Measurements from ENCODE around the gene INO80B. TPM values are rescaled to one million over a fixed set of nuclear protein-coding genes. Genes with fewer than 3 reads are reported as not detected.

The INO80B gene
- total RNA-seq, 4 donors from 2014 or later, result 28.5 to 63.3 (median 48.0) TPM

DNA sequence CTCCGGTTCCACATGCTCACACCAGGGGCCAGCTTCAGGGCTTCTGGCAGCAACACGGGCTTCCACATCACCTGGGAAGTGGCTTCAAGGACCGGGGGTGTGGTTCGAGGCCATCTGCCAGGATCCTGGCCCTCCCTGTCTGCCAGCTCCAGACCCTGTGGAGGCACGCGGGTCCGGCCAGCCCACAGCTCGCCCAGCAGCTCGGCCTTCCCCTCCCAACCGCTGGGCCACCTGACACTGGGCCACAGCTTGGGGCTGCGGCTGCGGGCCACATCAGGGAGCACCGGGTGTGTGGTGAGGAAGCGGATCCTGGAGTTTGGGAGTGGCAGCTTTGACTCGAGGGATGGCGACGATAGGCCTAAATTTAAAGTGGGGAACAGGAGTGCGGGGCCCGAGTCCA, 40.4 kb upstream of the INO80B start:
- peak overlapping the region; percentile 48 to 65 for H3K4me3 ChIP-seq
- DNase-seq, result peak in 1 of 2 donors; percentile 28
- intact Hi-C loops (cut with DNase I; ENCODE audit: low total_unique reads), result no loop called here
- H3K4me1 ChIP-seq, result peaks cover 0 to 5% of the 10 kb centered on the region in 2 donors
- no peaks in the 10 kb centered on the region for H3K36me3 ChIP-seq
- H3K9me3 ChIP-seq, result no peaks in the 10 kb centered on the region
- peak overlapping the region; percentile 68 to 69 for H3K27ac ChIP-seq
- TF ChIP-seq, protein P1, sequence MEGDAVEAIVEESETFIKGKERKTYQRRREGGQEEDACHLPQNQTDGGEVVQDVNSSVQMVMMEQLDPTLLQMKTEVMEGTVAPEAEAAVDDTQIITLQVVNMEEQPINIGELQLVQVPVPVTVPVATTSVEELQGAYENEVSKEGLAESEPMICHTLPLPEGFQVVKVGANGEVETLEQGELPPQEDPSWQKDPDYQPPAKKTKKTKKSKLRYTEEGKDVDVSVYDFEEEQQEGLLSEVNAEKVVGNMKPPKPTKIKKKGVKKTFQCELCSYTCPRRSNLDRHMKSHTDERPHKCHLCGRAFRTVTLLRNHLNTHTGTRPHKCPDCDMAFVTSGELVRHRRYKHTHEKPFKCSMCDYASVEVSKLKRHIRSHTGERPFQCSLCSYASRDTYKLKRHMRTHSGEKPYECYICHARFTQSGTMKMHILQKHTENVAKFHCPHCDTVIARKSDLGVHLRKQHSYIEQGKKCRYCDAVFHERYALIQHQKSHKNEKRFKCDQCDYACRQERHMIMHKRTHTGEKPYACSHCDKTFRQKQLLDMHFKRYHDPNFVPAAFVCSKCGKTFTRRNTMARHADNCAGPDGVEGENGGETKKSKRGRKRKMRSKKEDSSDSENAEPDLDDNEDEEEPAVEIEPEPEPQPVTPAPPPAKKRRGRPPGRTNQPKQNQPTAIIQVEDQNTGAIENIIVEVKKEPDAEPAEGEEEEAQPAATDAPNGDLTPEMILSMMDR (IDR thresholded peaks at IDR 0.05), result no peak
- TF ChIP-seq POLR2A (IDR thresholded peaks at IDR 0.05), result no peak
- H3K27me3 ChIP-seq, result no peaks in the 10 kb centered on the region

DNA sequence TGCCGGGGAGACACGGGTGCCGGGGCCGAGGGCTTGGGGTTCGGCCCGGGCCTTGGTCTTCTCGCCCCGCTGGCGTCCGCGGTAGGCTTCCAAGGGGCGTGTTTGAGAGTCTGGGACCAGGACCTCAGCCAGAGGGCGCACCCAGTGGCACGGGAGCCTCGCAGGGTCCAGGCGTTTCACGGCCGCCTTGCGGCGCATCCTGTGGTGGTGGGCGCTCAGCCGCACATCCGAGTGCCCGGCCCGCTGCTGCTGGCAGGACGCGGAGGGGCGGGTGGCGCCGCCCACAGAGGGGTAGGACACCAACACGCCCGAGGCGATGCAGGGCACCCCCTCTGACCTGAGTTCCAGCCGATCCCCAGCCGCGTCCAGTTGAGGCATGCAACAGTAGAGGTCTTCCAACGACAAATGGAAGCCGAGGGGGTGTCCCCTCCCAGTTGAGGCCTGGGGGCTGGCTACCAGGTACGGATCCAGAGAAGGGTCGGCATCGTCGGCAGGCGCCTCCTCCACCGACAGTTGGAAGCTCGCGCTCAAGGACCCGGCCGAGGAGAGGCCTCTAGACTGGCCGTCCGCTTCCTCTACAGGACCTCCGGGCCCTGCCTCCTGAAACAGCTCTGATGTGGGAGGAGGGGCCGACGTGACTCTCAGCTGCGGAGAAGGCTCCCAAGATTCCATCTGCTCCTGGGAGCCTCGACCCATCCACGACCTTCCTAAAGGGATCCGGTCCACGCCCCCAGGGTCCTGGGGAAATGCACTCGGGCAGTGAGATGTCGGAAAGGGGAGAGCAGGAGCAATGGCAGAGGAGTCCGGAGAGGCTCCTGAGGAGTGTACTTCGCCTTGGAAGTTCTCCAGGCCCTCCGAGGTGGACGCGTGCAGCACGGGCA, 39.8 kb upstream of the INO80B start:
- peak; percentile 62 to 67 for DNase-seq
- peak overlapping the region; percentile 48 to 65 for H3K4me3 ChIP-seq
- H3K36me3 ChIP-seq, result no peaks in the 10 kb centered on the region
- no peaks in the 10 kb centered on the region for H3K9me3 ChIP-seq
- peak overlapping the region; percentile 68 to 69 for H3K27ac ChIP-seq
- H3K27me3 ChIP-seq, result no peaks in the 10 kb centered on the region
- TF ChIP-seq POLR2A (IDR thresholded peaks at IDR 0.05), result peak in 1 of 2 donors; percentile 14
- TF ChIP-seq, protein P1 (IDR thresholded peaks at IDR 0.05), result peak in 3 of 4 experiments; percentile 45 to 56 (median 46)
- peaks cover 0 to 5% of the 10 kb centered on the region in 2 donors for H3K4me1 ChIP-seq
- intact Hi-C loops (cut with DNase I; ENCODE audit: low total_unique reads), result no loop called here

DNA sequence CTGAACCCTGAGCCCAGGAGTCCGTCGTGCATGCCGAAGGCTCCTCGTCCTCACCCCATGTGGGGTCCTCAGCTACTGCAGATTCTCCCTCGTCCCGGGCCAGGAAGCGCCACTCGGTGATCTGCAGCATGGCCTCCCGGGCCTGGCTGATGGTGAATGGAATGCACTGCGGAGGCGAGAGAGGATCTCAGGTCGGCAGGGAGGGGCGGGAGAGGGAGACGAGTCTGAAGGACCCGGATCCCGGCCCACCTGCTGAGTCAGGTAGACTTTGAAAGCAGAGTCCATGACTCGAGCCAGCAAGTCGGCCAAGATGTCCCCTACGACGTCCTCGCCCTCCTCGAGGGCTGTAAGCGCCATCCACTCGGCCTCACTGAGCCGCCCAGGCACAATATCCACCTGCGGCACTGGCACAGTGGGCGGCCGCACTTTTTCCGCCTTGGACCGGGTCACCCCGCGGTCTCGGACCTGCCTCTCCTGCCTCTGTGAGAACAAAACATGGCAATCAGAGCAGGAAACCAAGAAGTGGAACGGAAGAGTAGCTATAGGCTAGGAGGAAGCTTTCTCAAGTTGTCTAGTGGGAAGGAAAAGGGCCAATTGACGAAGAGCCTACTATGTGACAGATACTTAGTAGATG, 39.0 kb upstream of the INO80B start:
- Histone ChIP-seq H3K4me1 (peaks cover 0 to 5% of the 10 kb centered on the region in 2 donors), H3K36me3 (no peaks in the 10 kb centered on the region), H3K9me3 (no peaks in the 10 kb centered on the region), H3K27me3 (no peaks in the 10 kb centered on the region), H3K4me3 (peak overlapping the region; percentile 48 to 65), H3K27ac (peak overlapping the region; percentile 7 to 68)
- intact Hi-C loops (cut with DNase I; ENCODE audit: low total_unique reads), result no loop called here
- DNase-seq, result no peak
- TF ChIP-seq, protein P1 (IDR thresholded peaks at IDR 0.05), result no peak
- TF ChIP-seq POLR2A (IDR thresholded peaks at IDR 0.05), result no peak

DNA sequence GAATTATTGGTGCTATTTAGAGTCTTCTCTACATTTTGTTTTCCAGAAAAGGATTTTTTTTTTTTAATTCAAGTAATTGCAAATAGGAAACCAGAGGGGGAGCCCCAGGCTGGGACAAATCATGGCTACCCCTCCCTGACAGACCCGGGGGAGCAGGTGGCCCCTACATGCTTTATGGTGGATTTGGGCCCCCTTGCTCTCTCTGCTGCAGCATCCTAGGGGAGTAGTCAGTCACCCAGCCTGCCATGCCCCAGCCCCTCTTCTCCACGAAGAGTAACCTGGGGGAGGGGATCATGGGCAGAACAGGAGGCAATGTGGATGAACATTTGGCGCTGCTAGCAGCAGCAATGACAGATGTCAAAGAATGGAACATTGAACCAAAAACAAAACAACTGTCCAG, 38.1 kb upstream of the INO80B start:
- H3K9me3 ChIP-seq, result no peaks in the 10 kb centered on the region
- intact Hi-C loops (cut with DNase I; ENCODE audit: low total_unique reads), result no loop called here
- no peaks in the 10 kb centered on the region for H3K27me3 ChIP-seq
- no peak for TF ChIP-seq POLR2A (IDR thresholded peaks at IDR 0.05)
- TF ChIP-seq, protein P1 (IDR thresholded peaks at IDR 0.05), result no peak
- no peak overlapping the region for H3K4me3 ChIP-seq
- H3K27ac ChIP-seq, result no peak overlapping the region
- H3K36me3 ChIP-seq, result no peaks in the 10 kb centered on the region
- DNase-seq, result no peak
- peaks cover 0 to 5% of the 10 kb centered on the region in 2 donors for H3K4me1 ChIP-seq

DNA sequence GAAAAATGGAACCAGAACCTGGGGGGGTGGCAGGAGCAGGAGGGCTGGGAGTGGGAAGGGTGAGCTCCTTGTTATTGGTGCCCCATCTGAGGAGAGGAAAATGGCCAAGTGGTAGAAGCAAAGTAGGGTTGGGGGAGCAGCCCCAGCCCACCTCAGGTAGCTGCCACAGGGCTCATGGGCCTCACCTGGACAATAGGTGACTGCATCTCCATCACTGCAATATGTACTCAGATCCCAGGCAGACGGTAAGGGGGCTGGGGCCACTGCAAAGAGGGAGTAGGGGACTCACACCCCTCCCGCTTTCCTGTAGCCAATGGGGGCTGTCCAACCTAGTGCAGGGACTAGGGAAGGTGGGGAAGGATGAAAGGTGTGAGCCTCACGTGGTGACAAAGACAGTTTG, 37.7 kb upstream of the INO80B start:
- TF ChIP-seq POLR2A (IDR thresholded peaks at IDR 0.05), result no peak
- TF ChIP-seq, protein P1 (IDR thresholded peaks at IDR 0.05), result no peak
- Histone ChIP-seq H3K36me3 (no peaks in the 10 kb centered on the region), H3K4me3 (no peak overlapping the region), H3K4me1 (peaks cover 0 to 5% of the 10 kb centered on the region in 2 donors), H3K27ac (no peak overlapping the region), H3K9me3 (no peaks in the 10 kb centered on the region), H3K27me3 (no peaks in the 10 kb centered on the region)
- intact Hi-C loops (cut with DNase I; ENCODE audit: low total_unique reads), result no loop called here
- no peak for DNase-seq

All from uterus (tissue), 4 donors.